GM18861 (cell line): ENCODE measurements around the gene NUDT3.
"Not testable (repeated sequence)": the region's sequence is repeated elsewhere in the genome, so short reads cannot be mapped to it uniquely, and the experiment has no call there.

Source experiments
- ATAC-seq: cut with Tn5 transposase; IDR thresholded peaks from one replicate; pipeline ENCODE4 v1.9.1; 2021; ENCODE audit not compliant: unreplicated experiment

Gene NUDT3

GRCh38 chr6:34371865-34372264 is 20.6 kb downstream of the NUDT3 start:
- ATAC-seq = not testable (repeated sequence)

GRCh38 chr6:34370361-34370760 is 22.1 kb downstream of the NUDT3 start:
- ATAC-seq = no peak

- no peak for ATAC-seq
Measured at GRCh38 chr6:34369385-34369784, 23.1 kb downstream of the NUDT3 start.

- no peak for ATAC-seq
Measured at GRCh38 chr6:34366639-34366921, 25.9 kb downstream of the NUDT3 start.

GRCh38 chr6:34365781-34366638 is 26.5 kb downstream of the NUDT3 start:
- ATAC-seq = not testable (repeated sequence)

GRCh38 chr6:34363681-34364075 is 28.8 kb downstream of the NUDT3 start:
- ATAC-seq = not testable (repeated sequence)

GRCh38 chr6:34362909-34363680 is 29.4 kb downstream of the NUDT3 start:
- no peak for ATAC-seq

- no peak for ATAC-seq
Measured at GRCh38 chr6:34362176-34362575, 30.3 kb downstream of the NUDT3 start.

- no peak for ATAC-seq
Measured at GRCh38 chr6:34360556-34360955, 31.9 kb downstream of the NUDT3 start.

- no peak for ATAC-seq
Measured at GRCh38 chr6:34359418-34360158, 32.9 kb downstream of the NUDT3 start.

GRCh38 chr6:34358389-34358905 is 34.0 kb downstream of the NUDT3 start:
- ATAC-seq = no peak

GRCh38 chr6:34357937-34358336 is 34.5 kb downstream of the NUDT3 start:
- no peak for ATAC-seq

GRCh38 chr6:34355889-34356288 is 36.6 kb downstream of the NUDT3 start:
- ATAC-seq = no peak

- ATAC-seq = not testable (repeated sequence)
Measured at GRCh38 chr6:34354230-34354629, 38.2 kb downstream of the NUDT3 start.

GRCh38 chr6:34353530-34353929 is 38.9 kb downstream of the NUDT3 start:
- not testable (repeated sequence) for ATAC-seq

GRCh38 chr6:34352305-34352937 is 40.0 kb downstream of the NUDT3 start:
- no peak for ATAC-seq

GRCh38 chr6:34350934-34351217 is 41.6 kb downstream of the NUDT3 start:
- no peak for ATAC-seq

GRCh38 chr6:34350137-34350933 is 42.1 kb downstream of the NUDT3 start:
- ATAC-seq = no peak

- ATAC-seq = no peak
Measured at GRCh38 chr6:34349211-34349610, 43.3 kb downstream of the NUDT3 start.

GRCh38 chr6:34347303-34347702 is 45.2 kb downstream of the NUDT3 start:
- no peak for ATAC-seq
